AG04450 (cell line): ENCODE data around the gene PARD3B. TPM values are rescaled to one million over a fixed set of nuclear protein-coding genes. Genes with fewer than 3 reads are reported as not detected.

Experiments
- CTCF ChIA-PET: fragments of 300-600, 350-600 bp; formaldehyde crosslinking; extraction: SDS; loops from one replicate; lab custom pipeline; 2022; ENCODE audit warnings: antibody characterized with exemption, inconsistent platforms; lab: Charles Lee
- POLR2A ChIA-PET: fragments of 350-600 bp; formaldehyde crosslinking; extraction: SDS; loops from one replicate; lab custom pipeline; 2021; ENCODE audit warnings: antibody characterized with exemption, inconsistent platforms; lab: Yijun Ruan, JAX
- DNase-seq: peaks from one replicate; pipeline ENCODE4 v3.0.0-alpha.2; 2011; ENCODE audit warnings: low read depth, low spot score
- H3K27ac ChIP-seq: one replicate; pipeline ENCODE4 v1.5.1; 2012; ENCODE audit warnings: low read depth, low read length, control low read depth
- H3K27me3 ChIP-seq: one replicate; pipeline ENCODE4 v1.6.0; 2012; ENCODE audit warnings: low read length; ENCODE audit not compliant: control insufficient read depth, insufficient read depth
- H3K4me3 ChIP-seq: 2 replicates; pipeline ENCODE4 v1.5.1; 2011; ENCODE audit warnings: mild to moderate bottlenecking, low read depth, low read length, control low read depth
- H3K9me3 ChIP-seq: 2 replicates; pipeline ENCODE4 v1.5.1; 2012; ENCODE audit warnings: low read length; ENCODE audit not compliant: control insufficient read depth, insufficient read depth
- CTCF ChIP-seq: IDR thresholded peaks from 2 replicates; pipeline ENCODE4 v1.5.1; 2011; ENCODE audit warnings: low read depth, low read length, control low read depth, inconsistent platforms
- polyA plus RNA-seq: library from polyadenylated mRNA; depleted of rRNA; stranded (reverse); fragments of >200 nt; gene quantifications from 2 replicates; pipeline ENCODE4 v1.2.3, GENCODE V29; 2011

The PARD3B gene
- polyA plus RNA-seq, 1 experiment, result 8.5 TPM

- no peak for TF ChIP-seq CTCF
- H3K27me3 ChIP-seq, result no peaks in the 10 kb centered on the region
- no peak overlapping the region for H3K4me3 ChIP-seq
- CTCF ChIA-PET, result no interaction called here
- H3K9me3 ChIP-seq, result no peaks in the 10 kb centered on the region
- POLR2A ChIA-PET, result no interaction called here
- DNase-seq, result no peak
- no peak overlapping the region for H3K27ac ChIP-seq
Observed at GRCh38 chr2:205210494-205210893, 665.2 kb downstream of the PARD3B start.

- POLR2A ChIA-PET, result no interaction called here
- H3K27ac ChIP-seq, result no peak overlapping the region
- CTCF ChIA-PET, result no interaction called here
- H3K27me3 ChIP-seq, result no peaks in the 10 kb centered on the region
- TF ChIP-seq CTCF, result no peak
- H3K9me3 ChIP-seq, result no peaks in the 10 kb centered on the region
- H3K4me3 ChIP-seq, result no peak overlapping the region
- no peak for DNase-seq
Observed at GRCh38 chr2:205212357-205212756, 667.1 kb downstream of the PARD3B start.

- no peak overlapping the region for H3K4me3 ChIP-seq
- no peaks in the 10 kb centered on the region for H3K9me3 ChIP-seq
- no peak overlapping the region for H3K27ac ChIP-seq
- DNase-seq, result no peak
- H3K27me3 ChIP-seq, result no peaks in the 10 kb centered on the region
- TF ChIP-seq CTCF, result no peak
- POLR2A ChIA-PET, result no interaction called here
- CTCF ChIA-PET, result no interaction called here
Observed at GRCh38 chr2:205216092-205216491, 670.8 kb downstream of the PARD3B start.

GRCh38 chr2:205216580-205216979, 671.3 kb downstream of the PARD3B start:
- Histone ChIP-seq H3K9me3 (no peaks in the 10 kb centered on the region), H3K27ac (no peak overlapping the region), H3K27me3 (no peaks in the 10 kb centered on the region), H3K4me3 (no peak overlapping the region)
- DNase-seq, result no peak
- no peak for TF ChIP-seq CTCF
- POLR2A ChIA-PET, result no interaction called here
- CTCF ChIA-PET, result interaction anchor here (1.2 to 1.4 kb wide), 2 partner anchors 459 to 462 kb away, joined by 5 to 6 read pairs; no protein-coding TSS in a partner anchor

- no peaks in the 10 kb centered on the region for H3K9me3 ChIP-seq
- no peak overlapping the region for H3K27ac ChIP-seq
- DNase-seq, result no peak
- no peaks in the 10 kb centered on the region for H3K27me3 ChIP-seq
- H3K4me3 ChIP-seq, result no peak overlapping the region
- ChIA-PET POLR2A (no interaction called here), CTCF (interaction anchor here (1.2 to 1.4 kb wide), 2 partner anchors 459 to 461 kb away, joined by 5 to 6 read pairs; no protein-coding TSS in a partner anchor)
- TF ChIP-seq CTCF, result no peak
Observed at GRCh38 chr2:205217004-205217403, 671.7 kb downstream of the PARD3B start.
